GM23338 (cell line): Measurements from ENCODE around the gene TCTN1. TPM values are rescaled to one million over a fixed set of nuclear protein-coding genes. Genes with fewer than 3 reads are reported as not detected.

Experiments
- ATAC-seq: fragments of 200-7000 bp; cut with Tn5 transposase; 3 replicates; pipeline ENCODE4 v1.9.1; 2020
- DNase-seq: peaks from one replicate; pipeline ENCODE4 v3.0.0-alpha.2; 2015; ENCODE audit warnings: low spot score
- H2AFZ ChIP-seq: fragments of 200-600 bp; sonication (generic); 2 replicates; pipeline ENCODE4 v1.8.0; 2016; ENCODE audit warnings: antibody characterized with exemption, mild to moderate bottlenecking, moderate library complexity
- H3F3A ChIP-seq: fragments of 200-600 bp; sonication (generic); replicated peaks from 2 replicates; pipeline ENCODE4 v1.8.0; 2017; ENCODE audit warnings: antibody characterized with exemption, mixed run types, low read depth
- H3K27ac ChIP-seq: fragments of 200-600 bp; sonication (generic); 2 replicates; pipeline ENCODE4 v1.6.1; 2016; ENCODE audit warnings: low read depth
- H3K27me3 ChIP-seq: fragments of 200-600 bp; sonication (generic); 2 replicates; pipeline ENCODE4 v1.8.0; 2016; ENCODE audit warnings: mild to moderate bottlenecking, mixed run types, moderate library complexity; ENCODE audit not compliant: insufficient read depth
- H3K36me3 ChIP-seq: fragments of 200-600 bp; sonication (generic); 2 replicates; pipeline ENCODE4 v1.8.0; 2016; ENCODE audit warnings: mild to moderate bottlenecking; ENCODE audit not compliant: insufficient read depth
- H3K4me1 ChIP-seq: fragments of 200-600 bp; sonication (generic); 2 replicates; pipeline ENCODE4 v1.8.0; 2016; ENCODE audit warnings: mild to moderate bottlenecking, moderate library complexity; ENCODE audit not compliant: insufficient read depth
- H3K4me2 ChIP-seq: fragments of 200-600 bp; sonication (generic); 2 replicates; pipeline ENCODE4 v1.7.1; 2017; ENCODE audit warnings: mixed run types
- H3K4me3 ChIP-seq: fragments of 200-600 bp; sonication (generic); 2 replicates; pipeline ENCODE4 v1.6.1; 2016; ENCODE audit warnings: mixed run types
- H3K79me2 ChIP-seq: fragments of 200-600 bp; sonication (generic); replicated peaks from 2 replicates; pipeline ENCODE4 v1.8.0; 2017; ENCODE audit warnings: mild to moderate bottlenecking; ENCODE audit not compliant: insufficient read depth
- H3K9me2 ChIP-seq: fragments of 200-600 bp; sonication (generic); 2 replicates; pipeline ENCODE4 v1.8.0; 2017; ENCODE audit not compliant: insufficient read depth
- H4K20me1 ChIP-seq: fragments of 200-600 bp; sonication (generic); replicated peaks from 2 replicates; pipeline ENCODE4 v1.8.0; 2017; ENCODE audit warnings: mild to moderate bottlenecking; ENCODE audit not compliant: insufficient read depth
- H3K27ac Mint-ChIP-seq: 2 replicates; pipeline ENCODE4 v1.8.0; 2020; ENCODE audit warnings: inconsistent platforms, mild to moderate bottlenecking, moderate library complexity, mixed read lengths
- H3K27me3 Mint-ChIP-seq: 3 replicates; pipeline ENCODE4 v1.8.0; 2022; ENCODE audit warnings: low read depth, mild to moderate bottlenecking, moderate library complexity, mixed read lengths, inconsistent platforms; ENCODE audit not compliant: insufficient read depth, poor library complexity
- H3K36me3 Mint-ChIP-seq: 3 replicates; pipeline ENCODE4 v1.8.0; 2021; ENCODE audit warnings: low read depth, mild to moderate bottlenecking, inconsistent platforms, moderate library complexity, mixed read lengths
- H3K4me1 Mint-ChIP-seq: 3 replicates; pipeline ENCODE4 v1.8.0; 2020; ENCODE audit warnings: mild to moderate bottlenecking, inconsistent platforms, mixed read lengths
- H3K4me3 Mint-ChIP-seq: 3 replicates; pipeline ENCODE4 v1.8.0; 2021; ENCODE audit warnings: moderate library complexity, mild to moderate bottlenecking, inconsistent platforms, mixed read lengths
- H3K9me3 Mint-ChIP-seq: 3 replicates; pipeline ENCODE4 v1.8.0; 2020; ENCODE audit warnings: moderate library complexity, mild to moderate bottlenecking, inconsistent platforms, mixed read lengths
- CREB1 ChIP-seq: fragments of 250-450 bp; sonication (Bioruptor Pico); IDR thresholded peaks from 2 replicates; pipeline ENCODE4 v1.5.0; 2020; ENCODE audit warnings: low read depth, mild to moderate bottlenecking, moderate library complexity
- ETS1 ChIP-seq: IDR thresholded peaks from 2 replicates; pipeline ENCODE4 v1.6.1; 2016; ENCODE audit warnings: antibody characterized with exemption
- EZH2 ChIP-seq: fragments of 200-600 bp; sonication (generic); IDR thresholded peaks from one replicate; pipeline ENCODE4 v1.8.0; 2017; ENCODE audit warnings: antibody characterized with exemption, mild to moderate bottlenecking, low read depth; ENCODE audit not compliant: unreplicated experiment
- EZH2phosphoT487 ChIP-seq: fragments of 200-600 bp; sonication (generic); IDR thresholded peaks from one replicate; pipeline ENCODE4 v1.8.1; 2018; ENCODE audit warnings: antibody characterized with exemption; ENCODE audit not compliant: unreplicated experiment
- JUNB ChIP-seq: IDR thresholded peaks from one replicate; pipeline ENCODE4 v1.6.1; 2016; ENCODE audit warnings: antibody characterized with exemption; ENCODE audit not compliant: unreplicated experiment
- NANOG ChIP-seq: IDR thresholded peaks from 2 replicates; pipeline ENCODE4 v1.6.1; 2016; ENCODE audit warnings: antibody characterized with exemption, borderline replicate concordance
- POLR2AphosphoS5 ChIP-seq: IDR thresholded peaks from 2 replicates; pipeline ENCODE4 v1.6.1; 2016; ENCODE audit warnings: antibody characterized with exemption, low read depth
- REST ChIP-seq: IDR thresholded peaks from one replicate; pipeline ENCODE4 v1.6.1; 2018; ENCODE audit warnings: antibody characterized with exemption; ENCODE audit not compliant: unreplicated experiment
- STAT1 ChIP-seq: IDR thresholded peaks from one replicate; pipeline ENCODE4 v1.6.1; 2016; ENCODE audit warnings: antibody characterized with exemption; ENCODE audit not compliant: unreplicated experiment
- ZNF114 ChIP-seq: fragments of 250-450 bp; sonication (Bioruptor Pico); IDR thresholded peaks from 2 replicates; pipeline ENCODE4 v1.5.0; 2020; ENCODE audit warnings: mild to moderate bottlenecking, moderate library complexity
- ZNF331 ChIP-seq: fragments of 250-450 bp; sonication (Bioruptor Pico); IDR thresholded peaks from 2 replicates; pipeline ENCODE4 v1.5.0; 2020; ENCODE audit warnings: low read depth, mild to moderate bottlenecking, moderate library complexity
- ZNF462 ChIP-seq: fragments of 250-450 bp; sonication (Bioruptor Pico); IDR thresholded peaks from 2 replicates; pipeline ENCODE4 v1.5.0; 2020; ENCODE audit warnings: mild to moderate bottlenecking, moderate library complexity
- polyA plus RNA-seq: library from polyadenylated mRNA; unstranded; fragments of >200 nt; fragmentation: Nextera tagmentation; extraction: Ambion mirVana; gene quantifications from 2 replicates; pipeline ENCODE4 v1.2.1, GENCODE V29; 2016
- total RNA-seq: library from RNA; depleted of rRNA; stranded (reverse); fragments of >200 nt; shearing (Covaris generic); gene quantifications from 2 replicates; pipeline ENCODE4 v1.2.3, GENCODE V29; 2014
- TF ChIP-seq, protein P1 (sequence below), 2 experiments: fragments of 200-600 bp in 1 of 2; sonication (generic) in 1 of 2; conservative IDR thresholded peaks; 2 replicates each; pipeline versions ENCODE4 v1.5.1 to v1.6.1; 2016 to 2017; ENCODE audit warnings: antibody characterized with exemption in 2 of 2, low read depth in 2 of 2, mild to moderate bottlenecking in 2 of 2, moderate library complexity in 1 of 2

Gene TCTN1
- total and polyA plus RNA-seq, 2 experiments from 2014 or later, result 10.6 to 12.4 TPM

DNA sequence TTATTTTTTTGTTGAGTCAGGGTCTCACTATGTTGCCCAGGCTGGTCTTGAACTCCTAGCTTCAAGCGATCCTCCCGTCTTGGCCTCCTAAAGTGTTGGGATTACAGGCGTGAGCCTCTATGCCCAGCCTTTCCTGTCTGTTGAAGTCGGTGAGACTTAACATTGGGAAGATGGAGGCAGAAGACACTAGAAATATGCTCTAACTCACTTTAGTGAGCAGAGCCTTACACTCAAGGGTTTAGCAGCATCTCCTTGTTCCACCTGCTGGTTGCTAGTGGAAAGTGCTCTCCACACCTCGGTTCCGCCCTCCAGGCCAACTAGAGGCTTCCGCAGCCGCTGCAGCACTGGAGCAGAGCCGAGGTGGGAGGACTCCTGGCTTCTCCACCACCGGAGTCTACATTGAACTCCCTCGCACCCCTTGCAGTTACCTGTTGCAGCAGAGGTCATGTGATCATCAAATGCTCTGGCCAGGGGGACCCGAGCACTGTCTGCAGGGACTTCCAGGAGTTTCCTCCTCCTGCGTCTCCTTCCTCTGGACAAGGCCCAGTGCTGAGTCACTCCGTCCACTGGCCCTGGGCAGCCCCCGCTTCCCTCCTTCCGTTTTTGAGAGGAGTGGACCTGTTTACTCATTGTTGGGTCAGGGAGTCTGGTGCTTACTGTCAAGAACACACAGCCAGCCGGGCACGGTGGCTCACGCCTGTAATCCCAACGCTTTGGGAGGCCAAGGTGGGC is 84.4 kb downstream of the TCTN1 start:
- peaks cover 3% of the 10 kb centered on the region; the same call in 2 of the 3 replicates for H3K4me1 Mint-ChIP-seq
- Histone ChIP-seq H3K4me2 (no peak overlapping the region), H3K27ac (no peak overlapping the region), H3K27me3 (no peaks in the 10 kb centered on the region), H2AFZ (peak overlapping the region; percentile 93), H3K9me2 (no peaks in the 10 kb centered on the region), H3K79me2 (no peaks in the 10 kb centered on the region), H3K4me1 (no peaks in the 10 kb centered on the region), H3K4me3 (no peak overlapping the region), H3K36me3 (no peaks in the 10 kb centered on the region), H4K20me1 (no peaks in the 10 kb centered on the region), H3F3A (no peaks in the 10 kb centered on the region)
- TF ChIP-seq REST, result no peak
- TF ChIP-seq, protein P1, sequence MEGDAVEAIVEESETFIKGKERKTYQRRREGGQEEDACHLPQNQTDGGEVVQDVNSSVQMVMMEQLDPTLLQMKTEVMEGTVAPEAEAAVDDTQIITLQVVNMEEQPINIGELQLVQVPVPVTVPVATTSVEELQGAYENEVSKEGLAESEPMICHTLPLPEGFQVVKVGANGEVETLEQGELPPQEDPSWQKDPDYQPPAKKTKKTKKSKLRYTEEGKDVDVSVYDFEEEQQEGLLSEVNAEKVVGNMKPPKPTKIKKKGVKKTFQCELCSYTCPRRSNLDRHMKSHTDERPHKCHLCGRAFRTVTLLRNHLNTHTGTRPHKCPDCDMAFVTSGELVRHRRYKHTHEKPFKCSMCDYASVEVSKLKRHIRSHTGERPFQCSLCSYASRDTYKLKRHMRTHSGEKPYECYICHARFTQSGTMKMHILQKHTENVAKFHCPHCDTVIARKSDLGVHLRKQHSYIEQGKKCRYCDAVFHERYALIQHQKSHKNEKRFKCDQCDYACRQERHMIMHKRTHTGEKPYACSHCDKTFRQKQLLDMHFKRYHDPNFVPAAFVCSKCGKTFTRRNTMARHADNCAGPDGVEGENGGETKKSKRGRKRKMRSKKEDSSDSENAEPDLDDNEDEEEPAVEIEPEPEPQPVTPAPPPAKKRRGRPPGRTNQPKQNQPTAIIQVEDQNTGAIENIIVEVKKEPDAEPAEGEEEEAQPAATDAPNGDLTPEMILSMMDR (conservative IDR thresholded peaks at IDR 0.05; ENCODE audit: low read depth in 2 of 2), result peak; percentile 57 to 84
- no peak for TF ChIP-seq JUNB
- TF ChIP-seq ZNF462 (CRISPR knock-in tag), result 0 out of 2 replicates have a peak, but pooled peaks have one; percentile 48
- no peak for TF ChIP-seq EZH2phosphoT487
- no peak for TF ChIP-seq CREB1 (CRISPR knock-in tag)
- no peak for TF ChIP-seq EZH2
- no peak for TF ChIP-seq ZNF331 (CRISPR knock-in tag)
- TF ChIP-seq ETS1, result no peak
- TF ChIP-seq POLR2AphosphoS5, result no peak
- TF ChIP-seq ZNF114 (CRISPR knock-in tag), result no peak
- TF ChIP-seq NANOG, result no peak
- TF ChIP-seq STAT1, result no peak
- ATAC-seq, result peak; percentile 96
- peaks cover 4% of the 10 kb centered on the region for H3K27me3 Mint-ChIP-seq
- no peaks in the 10 kb centered on the region; the same call in 2 of the 3 replicates for H3K36me3 Mint-ChIP-seq
- peak; percentile 93 for DNase-seq
- no peak overlapping the region for H3K27ac Mint-ChIP-seq
- H3K9me3 Mint-ChIP-seq, result no peaks in the 10 kb centered on the region
- H3K4me3 Mint-ChIP-seq, result no peak overlapping the region
